Common myeloid progenitor, CD34-positive (primary cell): Measurements from ENCODE around the gene INPP5D.

Experiments used
- CTCF ChIA-PET: fragments of 350-600 bp; sonication (Branson Sonifier 250); formaldehyde crosslinking; loops from one replicate; lab custom pipeline; 2021; ENCODE audit warnings: antibody characterized with exemption; lab: Charles Lee
- POLR2A ChIA-PET: fragments of 350-600 bp; sonication (Branson Sonifier 250); formaldehyde crosslinking; loops from one replicate; lab custom pipeline; 2021; ENCODE audit warnings: antibody characterized with exemption; lab: Charles Lee
- DNase-seq, 3 donors: peaks; one replicate each; pipeline versions ENCODE4 v3.0.0 to v3.0.0-alpha.2; 2013
- H3K27ac ChIP-seq, 2 experiments: 1 replicate in 1 of 2; 2 replicates in 1 of 2; pipeline ENCODE4 v1.7.0; 2013; ENCODE audit warnings: inconsistent platforms in 2 of 2, low read length in 2 of 2, mild to moderate bottlenecking in 2 of 2, low read depth in 1 of 2, moderate library complexity in 1 of 2; ENCODE audit not compliant: severe bottlenecking in 2 of 2, insufficient read depth in 1 of 2, poor library complexity in 1 of 2
- H3K27me3 ChIP-seq, 5 experiments: replicated peaks in 2 of 5; 1 replicate in 3 of 5; 2 replicates in 2 of 5; pipeline versions ENCODE4 v1.6.1 to v1.7.0; 2013; ENCODE audit warnings: low read length in 4 of 5, mild to moderate bottlenecking in 2 of 5, moderate library complexity in 2 of 5, inconsistent platforms in 1 of 5; ENCODE audit not compliant: insufficient read depth in 5 of 5, control insufficient read depth in 4 of 5
- H3K36me3 ChIP-seq, 4 experiments: 1 replicate in 2 of 4; 2 replicates in 2 of 4; pipeline versions ENCODE4 v1.6.1 to v1.7.0; 2013; ENCODE audit warnings: low read length in 3 of 4, control low read depth in 1 of 4, mild to moderate bottlenecking in 1 of 4; ENCODE audit not compliant: control insufficient read depth in 4 of 4, insufficient read depth in 4 of 4
- H3K4me1 ChIP-seq, 4 experiments: 1 replicate in 3 of 4; 2 replicates in 1 of 4; pipeline versions ENCODE4 v1.6.1 to v1.7.1; 2013; ENCODE audit warnings: low read length in 3 of 4, mild to moderate bottlenecking in 3 of 4, control low read depth in 1 of 4, inconsistent platforms in 1 of 4, moderate library complexity in 1 of 4; ENCODE audit not compliant: control insufficient read depth in 4 of 4, insufficient read depth in 4 of 4; ENCODE audit errors: control extremely low read depth in 1 of 4
- H3K4me3 ChIP-seq, 7 experiments: 1 replicate in 4 of 7; 2 replicates in 3 of 7; pipeline versions ENCODE4 v1.5.1 to v1.7.0; 2013; ENCODE audit warnings: mild to moderate bottlenecking in 7 of 7, low read length in 6 of 7, moderate library complexity in 6 of 7, inconsistent platforms in 2 of 7, low read depth in 2 of 7, control low read depth in 1 of 7; ENCODE audit not compliant: insufficient read depth in 4 of 7, control insufficient read depth in 1 of 7; ENCODE audit errors: extremely low read depth in 1 of 7
- H3K9me3 ChIP-seq, 5 experiments: 1 replicate in 4 of 5; 2 replicates in 1 of 5; pipeline versions ENCODE4 v1.6.1 to v1.7.1; 2013; ENCODE audit warnings: low read length in 4 of 5, mild to moderate bottlenecking in 2 of 5, inconsistent platforms in 1 of 5, low read depth in 1 of 5, moderate library complexity in 1 of 5; ENCODE audit not compliant: control insufficient read depth in 4 of 5, insufficient read depth in 2 of 5; ENCODE audit errors: control extremely low read depth in 1 of 5
- WGBS: methylation state at CpG from one replicate; pipeline ENCODE4 v1.1.5; 2013; ENCODE audit not compliant: insufficient coverage; 5-methylcytosine and 5-hydroxymethylcytosine counted together

The INPP5D gene

GRCh38 chr2:233179848-233180366 is 119.8 kb downstream of the INPP5D start:
- H3K27me3 ChIP-seq: no peaks in the 10 kb centered on the region
- peaks cover 32 to 95% (median 84%) of the 10 kb centered on the region in 4 experiments for H3K36me3 ChIP-seq
- no peak overlapping the region for H3K27ac ChIP-seq
- H3K9me3 ChIP-seq: peaks cover 0 to 12% (median 0%) of the 10 kb centered on the region in 5 experiments
- H3K4me3 ChIP-seq: no peak overlapping the region
- no peak for DNase-seq
- POLR2A ChIA-PET: interaction anchor here (1.1 kb wide), 1 partner anchor 138 kb away, joined by 3 read pairs; no protein-coding TSS in a partner anchor
- 98% methylated on average over 5 of the region's 5 CpGs for WGBS
- CTCF ChIA-PET: interaction anchor here (1.1 kb wide), 1 partner anchor 7 kb away, joined by 3 read pairs; no protein-coding TSS in a partner anchor
- no peaks in the 10 kb centered on the region for H3K4me1 ChIP-seq

GRCh38 chr2:233183869-233184418 is 123.8 kb downstream of the INPP5D start:
- Histone ChIP-seq H3K4me1 (peaks cover 0 to 4% (median 0%) of the 10 kb centered on the region in 4 experiments), H3K9me3 (peaks cover 0 to 12% (median 0%) of the 10 kb centered on the region in 5 experiments), H3K36me3 (peaks cover 46 to 96% (median 83%) of the 10 kb centered on the region in 4 experiments), H3K4me3 (no peak overlapping the region), H3K27ac (no peak overlapping the region), H3K27me3 (no peaks in the 10 kb centered on the region)
- ChIA-PET CTCF (interaction anchor here (1.2 to 2.4 kb wide), 4 partner anchors 9 to 23 kb away, joined by 3 to 6 read pairs (median 4); no protein-coding TSS in a partner anchor), POLR2A (no interaction called here)
- no peak for DNase-seq
- WGBS: 93% methylated on average over 9 of the region's 9 CpGs

GRCh38 chr2:233184669-233185068 is 124.5 kb downstream of the INPP5D start:
- H3K36me3 ChIP-seq: peaks cover 48 to 96% (median 82%) of the 10 kb centered on the region in 4 experiments
- H3K27me3 ChIP-seq: no peaks in the 10 kb centered on the region
- POLR2A ChIA-PET: no interaction called here
- H3K27ac ChIP-seq: no peak overlapping the region
- H3K9me3 ChIP-seq: peaks cover 0 to 5% (median 0%) of the 10 kb centered on the region in 5 experiments
- CTCF ChIA-PET: interaction anchor here (0.6 to 2.4 kb wide), 5 partner anchors 9 to 102 kb away, joined by 3 to 6 read pairs (median 5); no protein-coding TSS in a partner anchor
- peaks cover 0 to 4% (median 0%) of the 10 kb centered on the region in 4 experiments for H3K4me1 ChIP-seq
- no peak overlapping the region for H3K4me3 ChIP-seq
- DNase-seq: no peak
- WGBS: 98% methylated on average over 8 of the region's 8 CpGs

- Histone ChIP-seq H3K27ac (no peak overlapping the region), H3K27me3 (no peaks in the 10 kb centered on the region), H3K4me3 (no peak overlapping the region), H3K36me3 (peaks cover 47 to 96% (median 82%) of the 10 kb centered on the region in 4 experiments), H3K9me3 (no peaks in the 10 kb centered on the region), H3K4me1 (peaks cover 0 to 8% (median 1%) of the 10 kb centered on the region in 4 experiments)
- CTCF ChIA-PET: interaction anchor here (1.7 to 2.4 kb wide), 2 partner anchors 11 to 22 kb away, joined by 5 to 6 read pairs; no protein-coding TSS in a partner anchor
- POLR2A ChIA-PET: no interaction called here
- 82% methylated on average over 4 of the region's 7 CpGs for WGBS
- no peak for DNase-seq
These were observed 125.2 kb downstream of the INPP5D start for GRCh38 chr2:233185330-233185729.

- Histone ChIP-seq H3K9me3 (no peaks in the 10 kb centered on the region), H3K36me3 (peaks cover 51 to 98% (median 86%) of the 10 kb centered on the region in 4 experiments), H3K27me3 (no peaks in the 10 kb centered on the region), H3K4me3 (no peak overlapping the region), H3K4me1 (peaks cover 0 to 14% (median 4%) of the 10 kb centered on the region in 4 experiments), H3K27ac (no peak overlapping the region)
- DNase-seq: no peak
- ChIA-PET POLR2A (no interaction called here), CTCF (interaction anchor here (1.7 to 2.4 kb wide), 2 partner anchors 12 to 21 kb away, joined by 5 to 6 read pairs; no protein-coding TSS in a partner anchor)
- 95% methylated on average over 7 of the region's 8 CpGs for WGBS
These were observed 125.8 kb downstream of the INPP5D start for GRCh38 chr2:233185963-233186362.

- ChIA-PET POLR2A (no interaction called here), CTCF (interaction anchor here (0.7 kb wide), 1 partner anchor 9 kb away, joined by 3 read pairs; no protein-coding TSS in a partner anchor)
- Histone ChIP-seq H3K36me3 (peaks cover 48 to 98% (median 87%) of the 10 kb centered on the region in 4 experiments), H3K9me3 (no peaks in the 10 kb centered on the region), H3K27me3 (no peaks in the 10 kb centered on the region), H3K27ac (no peak overlapping the region), H3K4me3 (no peak overlapping the region), H3K4me1 (peaks cover 0 to 14% (median 4%) of the 10 kb centered on the region in 4 experiments)
- no peak for DNase-seq
- WGBS: 100% methylated on average over 4 of the region's 5 CpGs
These were observed 126.7 kb downstream of the INPP5D start for GRCh38 chr2:233186851-233187250.
